CD4-positive, CD25-positive, alpha-beta regulatory T cell (primary cell): ENCODE results near the gene NTM. TPM values are rescaled to one million over a fixed set of nuclear protein-coding genes. Genes with fewer than 3 reads are reported as not detected.

Experiments
- ATAC-seq, 2 donors: fragments of 150-1000 bp; cut with Tn5 transposase; one replicate each; pipeline ENCODE4 v1.10.0; 2021; ENCODE audit warnings: low read depth in 2 of 2, moderate number of reproducible peaks in 2 of 2, moderate library complexity in 1 of 2
- DNase-seq, 3 donors: peaks; one replicate each; pipeline versions ENCODE4 v3.0.0 to v3.0.0-alpha.2; 2012 to 2022; ENCODE audit warnings: mixed read lengths in 1 of 3
- H3K27ac ChIP-seq: one replicate; pipeline ENCODE4 v1.7.0; 2013; ENCODE audit warnings: mild to moderate bottlenecking, low read length; ENCODE audit not compliant: insufficient read depth, poor library complexity, severe bottlenecking
- H3K27me3 ChIP-seq: one replicate; pipeline ENCODE4 v1.7.0; 2013; ENCODE audit warnings: low read length; ENCODE audit not compliant: control insufficient read depth, insufficient read depth
- H3K36me3 ChIP-seq: one replicate; pipeline ENCODE4 v1.7.0; 2013; ENCODE audit warnings: mild to moderate bottlenecking, low read length, moderate library complexity; ENCODE audit not compliant: control insufficient read depth, insufficient read depth
- H3K4me1 ChIP-seq: 2 replicates; pipeline ENCODE4 v1.7.0; 2013; ENCODE audit warnings: mild to moderate bottlenecking, low read length; ENCODE audit not compliant: insufficient read depth, control insufficient read depth, poor library complexity, severe bottlenecking
- H3K4me3 ChIP-seq: one replicate; pipeline ENCODE4 v1.7.0; 2013; ENCODE audit warnings: low read depth, mild to moderate bottlenecking, low read length, moderate library complexity
- H3K9me3 ChIP-seq, 2 experiments: 1 replicate in 1 of 2; 2 replicates in 1 of 2; pipeline ENCODE4 v1.7.0; 2013; ENCODE audit warnings: low read length in 2 of 2, mild to moderate bottlenecking in 1 of 2, moderate library complexity in 1 of 2; ENCODE audit not compliant: control insufficient read depth in 2 of 2
- H3K27ac Mint-ChIP-seq, 3 donors: one replicate each; pipeline ENCODE4 v1.8.0; 2020 to 2022; ENCODE audit warnings: mild to moderate bottlenecking in 3 of 3, mixed read lengths in 3 of 3, moderate library complexity in 2 of 3
- H3K27me3 Mint-ChIP-seq: one replicate; pipeline ENCODE4 v1.8.0; 2022; ENCODE audit warnings: mild to moderate bottlenecking, mixed read lengths
- H3K36me3 Mint-ChIP-seq: one replicate; pipeline ENCODE4 v1.8.0; 2020; ENCODE audit warnings: mixed read lengths
- H3K4me1 Mint-ChIP-seq, 4 donors: one replicate each; pipeline ENCODE4 v1.8.0; 2020 to 2022; ENCODE audit warnings: mixed read lengths in 4 of 4, mild to moderate bottlenecking in 1 of 4
- H3K4me3 Mint-ChIP-seq, 4 donors: one replicate each; pipeline ENCODE4 v1.8.0; 2020 to 2022; ENCODE audit warnings: mild to moderate bottlenecking in 4 of 4, mixed read lengths in 4 of 4, moderate library complexity in 3 of 4
- H3K9me3 Mint-ChIP-seq, 7 donors: one replicate each; pipeline ENCODE4 v1.8.0; 2020 to 2022; ENCODE audit warnings: mixed read lengths in 7 of 7, mild to moderate bottlenecking in 3 of 7, moderate library complexity in 2 of 7
- polyA plus RNA-seq, 4 donors: library from polyadenylated mRNA; unstranded; fragments of 300-500 nt; fragmentation: Illumina TruSeq; gene quantifications; one replicate each; pipeline ENCODE4 v1.2.3, GENCODE V29; 2021
- total RNA-seq: library from RNA; stranded (reverse); gene quantifications from one replicate; pipeline ENCODE4 v1.2.3, GENCODE V29; 2022

Gene NTM
- total and polyA plus RNA-seq, 5 donors from 2014 or later = 1.3 TPM; not detected in 4

DNA sequence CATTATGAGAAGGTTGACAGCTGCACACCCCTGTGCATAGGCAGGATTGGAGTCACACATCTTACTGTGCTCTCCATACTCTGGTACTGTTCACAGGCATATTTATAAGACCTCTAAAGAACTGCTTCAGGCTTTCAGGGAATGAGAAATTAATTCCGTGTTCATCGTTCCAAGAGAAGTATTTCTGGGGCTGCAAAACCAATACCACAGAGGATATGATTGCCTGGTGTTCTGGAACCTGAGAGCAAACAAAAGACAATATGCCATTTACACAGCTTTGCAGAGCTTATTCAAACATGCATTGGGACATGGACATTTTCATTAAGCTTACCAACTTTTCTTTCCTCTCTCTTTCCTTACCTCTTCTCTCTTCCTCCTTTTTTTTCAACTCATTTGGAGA lies 388.7 kb downstream of the NTM start:
- H3K4me3 Mint-ChIP-seq = no peak overlapping the region
- Histone ChIP-seq H3K4me1 (no peaks in the 10 kb centered on the region), H3K36me3 (no peaks in the 10 kb centered on the region), H3K9me3 (no peaks in the 10 kb centered on the region), H3K27me3 (no peaks in the 10 kb centered on the region), H3K4me3 (no peak overlapping the region), H3K27ac (no peak overlapping the region)
- no peak for DNase-seq
- H3K4me1 Mint-ChIP-seq = no peaks in the 10 kb centered on the region
- ATAC-seq = no peak
- H3K36me3 Mint-ChIP-seq = no peaks in the 10 kb centered on the region
- H3K27me3 Mint-ChIP-seq = no peaks in the 10 kb centered on the region
- no peak overlapping the region for H3K27ac Mint-ChIP-seq
- peaks cover 0 to 3% (median 0%) of the 10 kb centered on the region in 7 donors for H3K9me3 Mint-ChIP-seq

DNA sequence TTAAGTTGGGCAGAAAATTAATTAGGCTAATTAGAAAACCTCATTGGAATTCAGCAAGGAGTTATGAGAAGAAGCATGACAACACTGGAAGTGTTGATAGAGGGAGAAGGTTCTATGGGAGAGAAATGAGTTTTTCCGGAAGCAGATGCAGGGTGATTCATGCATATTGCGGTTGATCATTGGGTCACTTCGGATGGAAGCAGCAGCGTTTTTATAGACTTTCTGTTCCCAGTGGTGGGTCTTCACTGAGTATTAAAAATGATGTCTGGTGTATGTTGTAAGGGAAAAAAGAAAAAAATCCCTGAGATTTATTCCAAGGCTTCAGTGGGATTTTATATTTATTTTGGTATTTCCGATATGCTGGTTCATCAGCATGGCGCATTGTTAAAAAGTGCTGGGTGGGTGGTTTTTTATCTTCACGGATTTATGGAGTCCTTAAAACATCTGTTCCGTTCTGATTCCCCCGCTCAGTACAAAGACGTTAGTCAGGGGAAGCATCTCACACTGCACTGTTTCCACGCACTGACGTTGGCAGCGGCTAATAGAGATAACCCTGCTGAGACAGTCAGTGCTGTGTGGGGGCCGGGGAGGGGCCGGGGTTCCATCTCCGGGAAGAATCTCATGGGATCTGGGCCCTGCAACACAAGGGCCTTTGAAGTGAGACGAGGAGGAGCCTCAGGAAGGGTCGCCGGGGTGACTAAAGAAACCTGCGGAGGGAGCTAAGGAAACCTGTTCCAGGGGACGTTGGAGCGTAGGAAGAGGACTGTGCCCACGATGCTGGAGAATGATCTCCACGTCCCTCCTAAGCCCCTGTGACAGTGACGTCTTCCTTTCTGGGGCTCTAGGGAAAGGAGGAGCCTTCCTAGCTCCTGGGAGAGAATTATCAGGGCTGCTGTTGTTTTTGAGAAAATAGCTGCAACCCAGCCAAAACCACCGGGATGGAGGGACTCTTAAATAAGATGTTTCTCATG lies 390.0 kb downstream of the NTM start:
- no peaks in the 10 kb centered on the region for H3K27me3 Mint-ChIP-seq
- H3K27me3 ChIP-seq = no peaks in the 10 kb centered on the region
- no peaks in the 10 kb centered on the region for H3K4me1 ChIP-seq
- no peak overlapping the region for H3K4me3 Mint-ChIP-seq
- DNase-seq (no peak), ATAC-seq (no peak)
- no peak overlapping the region for H3K27ac ChIP-seq
- H3K36me3 ChIP-seq = no peaks in the 10 kb centered on the region
- no peak overlapping the region for H3K4me3 ChIP-seq
- H3K9me3 ChIP-seq = no peaks in the 10 kb centered on the region
- H3K27ac Mint-ChIP-seq = no peak overlapping the region
- peaks cover 0 to 3% (median 0%) of the 10 kb centered on the region in 7 donors for H3K9me3 Mint-ChIP-seq
- H3K36me3 Mint-ChIP-seq = no peaks in the 10 kb centered on the region
- H3K4me1 Mint-ChIP-seq = no peaks in the 10 kb centered on the region

DNA sequence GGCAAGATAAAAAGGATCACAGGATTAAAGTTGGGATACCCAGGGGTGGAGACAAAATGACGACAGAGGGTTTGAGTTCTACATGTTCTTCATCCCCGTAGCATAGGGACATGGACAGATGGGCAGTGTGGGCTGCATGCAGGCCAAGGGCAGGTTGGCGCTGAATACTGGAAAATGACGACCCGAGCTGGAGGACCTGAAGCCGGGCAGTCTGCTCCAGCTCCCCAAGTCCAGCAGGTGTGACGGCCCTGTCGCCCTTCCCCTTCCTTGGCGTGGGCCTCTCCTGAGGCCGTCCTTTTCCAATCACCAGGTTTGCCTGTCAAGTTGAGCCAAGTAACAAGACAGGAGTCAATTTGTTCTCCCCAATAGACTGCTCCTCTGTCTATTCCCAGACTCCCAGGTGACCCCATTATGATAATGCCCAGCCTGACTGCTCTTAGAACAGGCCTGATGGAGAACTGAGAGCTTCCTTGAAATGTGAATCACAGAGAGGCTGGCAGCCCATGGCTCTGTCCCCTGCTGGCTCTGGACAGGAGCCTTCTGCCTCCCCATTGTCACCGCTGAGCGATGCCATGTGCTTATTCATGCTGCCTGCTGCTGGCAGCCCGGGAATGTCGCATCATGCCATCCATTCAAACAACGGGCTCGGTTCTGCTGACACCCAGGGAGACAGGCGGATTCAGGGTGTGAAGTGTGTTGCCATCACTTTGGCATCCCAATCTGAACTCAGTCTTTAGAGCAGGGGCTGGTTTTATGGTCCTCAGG lies 392.1 kb downstream of the NTM start:
- H3K27ac ChIP-seq = no peak overlapping the region
- Mint-ChIP-seq H3K27ac (no peak overlapping the region), H3K27me3 (no peaks in the 10 kb centered on the region), H3K9me3 (peaks cover 0 to 2% (median 0%) of the 10 kb centered on the region in 7 donors), H3K4me3 (no peak overlapping the region), H3K4me1 (no peaks in the 10 kb centered on the region), H3K36me3 (no peaks in the 10 kb centered on the region)
- no peaks in the 10 kb centered on the region for H3K4me1 ChIP-seq
- no peak overlapping the region for H3K4me3 ChIP-seq
- DNase-seq (no peak), ATAC-seq (no peak)
- no peaks in the 10 kb centered on the region for H3K9me3 ChIP-seq
- no peaks in the 10 kb centered on the region for H3K27me3 ChIP-seq
- no peaks in the 10 kb centered on the region for H3K36me3 ChIP-seq

DNA sequence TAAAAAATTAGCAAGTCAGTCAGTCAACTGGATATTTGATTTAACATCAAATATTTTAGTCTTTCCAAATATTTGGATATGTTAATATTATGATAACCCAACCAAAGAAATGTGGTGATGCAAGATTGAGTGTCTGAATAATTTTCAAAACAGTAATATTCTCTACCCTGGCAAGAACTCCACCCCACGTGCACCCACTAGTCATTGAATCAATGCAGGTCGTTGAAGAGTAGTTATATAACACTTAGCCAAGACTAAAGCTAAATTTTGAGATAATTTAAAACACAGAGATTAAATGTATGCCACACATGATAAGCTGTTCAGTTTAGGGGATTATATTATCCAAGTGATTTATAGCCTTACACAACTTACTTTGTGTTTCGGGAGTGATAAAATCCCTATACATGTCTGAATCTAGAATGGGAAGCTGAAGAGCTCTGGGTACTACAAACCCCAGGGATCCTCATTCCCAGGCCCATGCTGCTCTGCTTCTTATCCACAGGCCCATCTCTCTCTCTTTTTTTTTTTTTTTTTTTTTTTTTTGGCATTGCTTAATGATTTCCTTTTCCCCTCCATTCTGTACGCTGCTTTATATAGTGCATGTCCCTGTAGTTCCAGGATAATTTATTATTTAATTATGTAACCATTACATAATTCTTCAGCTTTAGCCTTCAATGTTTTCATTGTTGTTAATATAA lies 392.9 kb downstream of the NTM start:
- Histone ChIP-seq H3K36me3 (no peaks in the 10 kb centered on the region), H3K27me3 (no peaks in the 10 kb centered on the region), H3K27ac (no peak overlapping the region), H3K4me3 (no peak overlapping the region), H3K9me3 (no peaks in the 10 kb centered on the region), H3K4me1 (no peaks in the 10 kb centered on the region)
- no peak for ATAC-seq
- no peak for DNase-seq
- H3K4me1 Mint-ChIP-seq = no peaks in the 10 kb centered on the region
- no peaks in the 10 kb centered on the region for H3K36me3 Mint-ChIP-seq
- no peak overlapping the region for H3K4me3 Mint-ChIP-seq
- no peaks in the 10 kb centered on the region for H3K27me3 Mint-ChIP-seq
- peaks cover 0 to 4% (median 0%) of the 10 kb centered on the region in 7 donors for H3K9me3 Mint-ChIP-seq
- H3K27ac Mint-ChIP-seq = no peak overlapping the region

DNA sequence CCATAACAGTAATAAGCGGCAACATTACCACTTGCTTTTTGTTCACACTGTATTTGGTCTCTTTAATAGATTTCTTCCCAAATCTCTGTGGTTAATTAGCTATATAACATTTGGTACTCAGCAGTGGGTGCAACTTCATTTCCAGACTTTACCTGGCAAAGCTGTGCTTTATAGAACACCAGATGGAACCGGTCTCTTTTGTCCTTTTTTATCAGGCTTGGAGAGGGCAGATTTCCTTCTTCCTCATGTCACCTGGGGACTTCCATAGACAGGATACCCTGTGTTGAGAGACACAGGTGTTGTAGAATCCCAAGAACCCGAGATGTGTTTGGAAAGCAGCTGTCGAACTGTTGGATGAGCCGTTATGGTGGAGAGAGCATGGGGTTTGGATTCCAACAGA lies 393.7 kb downstream of the NTM start:
- Histone ChIP-seq H3K27ac (no peak overlapping the region), H3K4me1 (no peaks in the 10 kb centered on the region), H3K9me3 (no peaks in the 10 kb centered on the region), H3K36me3 (no peaks in the 10 kb centered on the region), H3K4me3 (no peak overlapping the region), H3K27me3 (no peaks in the 10 kb centered on the region)
- DNase-seq (no peak), ATAC-seq (no peak)
- H3K9me3 Mint-ChIP-seq = peaks cover 0 to 4% (median 0%) of the 10 kb centered on the region in 7 donors
- no peaks in the 10 kb centered on the region for H3K27me3 Mint-ChIP-seq
- no peak overlapping the region for H3K27ac Mint-ChIP-seq
- no peak overlapping the region for H3K4me3 Mint-ChIP-seq
- H3K36me3 Mint-ChIP-seq = no peaks in the 10 kb centered on the region
- no peaks in the 10 kb centered on the region for H3K4me1 Mint-ChIP-seq

DNA sequence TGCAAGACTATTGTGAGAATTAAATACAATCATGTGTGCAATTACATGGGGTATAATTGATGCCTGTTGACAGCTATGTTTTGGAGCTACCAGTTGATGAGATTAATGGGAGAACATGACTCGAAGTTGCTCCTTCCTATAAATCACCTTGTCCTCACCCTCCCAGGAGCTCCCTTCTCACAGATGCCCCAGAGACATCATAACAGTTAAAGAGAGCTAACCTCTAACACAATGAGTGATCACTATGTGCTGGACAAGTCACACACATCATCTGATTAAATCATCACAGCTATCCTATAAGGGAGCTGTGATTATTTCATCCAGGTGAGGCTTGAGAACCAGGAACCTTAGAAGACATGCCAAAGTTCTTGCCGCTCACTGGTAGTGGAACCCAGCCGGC lies 394.2 kb downstream of the NTM start:
- Mint-ChIP-seq H3K27me3 (no peaks in the 10 kb centered on the region), H3K36me3 (no peaks in the 10 kb centered on the region), H3K9me3 (peaks cover 0 to 4% (median 0%) of the 10 kb centered on the region in 7 donors), H3K4me3 (no peak overlapping the region), H3K27ac (no peak overlapping the region), H3K4me1 (no peaks in the 10 kb centered on the region)
- Histone ChIP-seq H3K4me1 (no peaks in the 10 kb centered on the region), H3K27me3 (no peaks in the 10 kb centered on the region), H3K27ac (no peak overlapping the region), H3K4me3 (no peak overlapping the region), H3K36me3 (no peaks in the 10 kb centered on the region), H3K9me3 (no peaks in the 10 kb centered on the region)
- ATAC-seq (no peak), DNase-seq (no peak)

DNA sequence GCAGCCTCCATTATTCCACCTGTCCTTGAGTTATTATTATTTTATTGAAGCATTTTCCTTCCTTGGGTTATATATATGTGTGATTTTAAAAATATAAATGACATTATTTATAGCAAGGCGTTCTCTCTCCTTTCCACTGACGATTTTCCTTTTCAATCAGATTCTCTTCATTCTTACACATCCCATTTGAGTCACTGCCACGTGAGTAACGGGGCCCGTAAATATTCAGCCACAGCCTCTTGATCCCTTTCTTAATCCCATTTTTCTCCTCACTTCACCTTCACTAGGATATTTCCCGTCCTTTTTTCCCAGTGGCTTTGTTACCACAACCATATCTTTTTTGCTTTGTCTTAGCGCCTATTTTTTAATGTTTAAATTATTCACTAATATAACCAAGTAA lies 396.2 kb downstream of the NTM start:
- Mint-ChIP-seq H3K4me3 (no peak overlapping the region), H3K27ac (no peak overlapping the region), H3K27me3 (no peaks in the 10 kb centered on the region), H3K36me3 (no peaks in the 10 kb centered on the region), H3K4me1 (no peaks in the 10 kb centered on the region), H3K9me3 (peaks cover 0 to 2% (median 0%) of the 10 kb centered on the region in 7 donors)
- Histone ChIP-seq H3K4me3 (no peak overlapping the region), H3K27ac (no peak overlapping the region), H3K4me1 (no peaks in the 10 kb centered on the region), H3K27me3 (no peaks in the 10 kb centered on the region), H3K9me3 (no peaks in the 10 kb centered on the region), H3K36me3 (no peaks in the 10 kb centered on the region)
- DNase-seq = no peak
- no peak for ATAC-seq
